Measurements from ENCODE around the gene HDGF. TPM values are rescaled to one million over a fixed set of nuclear protein-coding genes. Genes with fewer than 3 reads are reported as not detected.

Gene HDGF
- total and polyA plus RNA-seq, 9 of the 15 experiments (the other 6 are each of a cell fraction or from before 2014, with no cell fraction given): 38.8 to 601 (median 400) TPM

DNA sequence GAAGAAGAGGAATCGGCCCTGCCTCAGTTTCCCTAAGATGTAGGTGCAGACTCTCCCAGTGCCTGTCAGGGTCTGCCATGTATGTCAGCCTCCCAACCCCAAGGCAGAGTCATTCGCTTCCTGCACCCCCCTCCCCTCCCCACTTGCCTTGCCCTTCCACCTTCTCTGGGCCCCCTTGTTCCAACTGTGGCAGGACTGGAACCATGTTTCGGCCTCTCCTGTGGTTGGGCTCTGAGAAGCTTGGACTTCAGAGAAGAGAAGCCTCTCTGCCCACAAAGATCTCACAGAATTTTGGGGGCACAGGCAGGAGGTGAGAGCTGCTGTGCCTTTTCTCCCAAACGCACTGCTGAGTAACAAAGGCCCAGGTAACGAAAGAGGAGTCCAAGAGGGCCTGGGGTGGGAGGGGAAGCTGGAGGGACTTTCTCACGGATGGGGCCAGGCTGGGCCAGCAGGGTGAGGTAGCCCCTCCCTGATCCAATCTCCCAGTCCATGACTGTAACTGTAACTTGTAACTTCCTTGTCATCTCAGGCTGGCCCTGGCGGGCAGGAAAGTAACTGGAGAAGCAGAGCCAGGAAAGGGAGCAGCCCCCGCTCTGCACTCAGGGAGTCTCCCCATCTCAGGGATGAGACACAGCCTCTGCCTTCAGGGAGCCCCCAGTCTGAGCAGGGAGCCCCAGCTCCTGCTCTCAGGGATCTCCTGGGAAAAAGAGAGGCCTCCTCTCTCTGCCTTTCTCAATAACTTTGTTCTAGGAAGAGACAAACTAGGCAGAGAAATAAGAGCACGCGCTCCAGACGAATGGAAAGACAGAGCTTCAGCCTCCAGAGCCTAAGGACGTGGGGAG lies 57.4 kb downstream of the HDGF start (continued):
- TF ChIP-seq, protein P1, sequence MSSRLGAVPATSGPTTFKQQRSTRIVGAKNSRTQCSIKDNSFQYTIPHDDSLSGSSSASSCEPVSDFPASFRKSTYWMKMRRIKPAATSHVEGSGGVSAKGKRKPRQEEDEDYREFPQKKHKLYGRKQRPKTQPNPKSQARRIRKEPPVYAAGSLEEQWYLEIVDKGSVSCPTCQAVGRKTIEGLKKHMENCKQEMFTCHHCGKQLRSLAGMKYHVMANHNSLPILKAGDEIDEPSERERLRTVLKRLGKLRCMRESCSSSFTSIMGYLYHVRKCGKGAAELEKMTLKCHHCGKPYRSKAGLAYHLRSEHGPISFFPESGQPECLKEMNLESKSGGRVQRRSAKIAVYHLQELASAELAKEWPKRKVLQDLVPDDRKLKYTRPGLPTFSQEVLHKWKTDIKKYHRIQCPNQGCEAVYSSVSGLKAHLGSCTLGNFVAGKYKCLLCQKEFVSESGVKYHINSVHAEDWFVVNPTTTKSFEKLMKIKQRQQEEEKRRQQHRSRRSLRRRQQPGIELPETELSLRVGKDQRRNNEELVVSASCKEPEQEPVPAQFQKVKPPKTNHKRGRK (tag; IDR thresholded peaks at IDR 0.05): no peak
- TF ChIP-seq TOE1 (IDR thresholded peaks at IDR 0.05; ENCODE audit: borderline replicate concordance) (no peak), TOE1 (CRISPR knock-in tag; IDR thresholded peaks at IDR 0.05; ENCODE audit: borderline replicate concordance, low read depth) (no peak; the same call in 1 of the 2 replicates), TCF7 (IDR thresholded peaks at IDR 0.05; ENCODE audit: borderline replicate concordance) (no peak), CXXC5 (CRISPR knock-in tag; IDR thresholded peaks at IDR 0.05) (peak; percentile 66), HNRNPH1 (optimal IDR thresholded peaks at IDR 0.05; ENCODE audit: low read depth, low read length) (no peak), CBX5 (IDR thresholded peaks at IDR 0.05; ENCODE audit: borderline replicate concordance, low read depth) (no peak), ZNF584 (CRISPR knock-in tag; IDR thresholded peaks at IDR 0.05; ENCODE audit: low read depth) (0 out of 2 replicates have a peak, but pooled peaks have one; percentile 48), NR3C1 (CRISPR knock-in tag; IDR thresholded peaks at IDR 0.05) (no peak), ZBTB17 (CRISPR knock-in tag; IDR thresholded peaks at IDR 0.05) (peak; percentile 55), ZBTB8A (IDR thresholded peaks at IDR 0.05; ENCODE audit: partially characterized antibody) (no peak), ELF4 (CRISPR knock-in tag; IDR thresholded peaks at IDR 0.05) (no peak), KDM5B (IDR thresholded peaks at IDR 0.05; ENCODE audit: insufficient replicate concordance, low read depth, low read length) (peak; percentile 47), ZFPM2 (CRISPR knock-in tag; IDR thresholded peaks at IDR 0.05) (no peak), GATA2 (CRISPR knock-in tag; IDR thresholded peaks at IDR 0.05) (no peak), HNRNPLL (IDR thresholded peaks at IDR 0.05; ENCODE audit: low read depth, low read length, poor library complexity, severe bottlenecking) (no peak), PRDM10 (IDR thresholded peaks at IDR 0.05; ENCODE audit: partially characterized antibody) (peak; percentile 69), TCFL5 (CRISPR knock-in tag; conservative IDR thresholded peaks at IDR 0.05) (no peak), CREBBP (IDR thresholded peaks at IDR 0.05; ENCODE audit: low read depth, low read length) (no peak), MCM5 (IDR thresholded peaks at IDR 0.05; ENCODE audit: low read depth) (no peak), ARNT (IDR thresholded peaks at IDR 0.05) (no peak)
- TF ChIP-seq, protein P2, sequence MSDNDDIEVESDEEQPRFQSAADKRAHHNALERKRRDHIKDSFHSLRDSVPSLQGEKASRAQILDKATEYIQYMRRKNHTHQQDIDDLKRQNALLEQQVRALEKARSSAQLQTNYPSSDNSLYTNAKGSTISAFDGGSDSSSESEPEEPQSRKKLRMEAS (CRISPR knock-in tag; IDR thresholded peaks at IDR 0.05): no peak
- TF ChIP-seq, protein P3, sequence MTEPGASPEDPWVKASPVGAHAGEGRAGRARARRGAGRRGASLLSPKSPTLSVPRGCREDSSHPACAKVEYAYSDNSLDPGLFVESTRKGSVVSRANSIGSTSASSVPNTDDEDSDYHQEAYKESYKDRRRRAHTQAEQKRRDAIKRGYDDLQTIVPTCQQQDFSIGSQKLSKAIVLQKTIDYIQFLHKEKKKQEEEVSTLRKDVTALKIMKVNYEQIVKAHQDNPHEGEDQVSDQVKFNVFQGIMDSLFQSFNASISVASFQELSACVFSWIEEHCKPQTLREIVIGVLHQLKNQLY (CRISPR knock-in tag; conservative IDR thresholded peaks at IDR 0.05): no peak

All from K562 (cell line).